GM21723 (cell line): ENCODE measurements around the gene DDX19B.
"Not testable (repeated sequence)": the region's sequence is repeated elsewhere in the genome, so short reads cannot be mapped to it uniquely, and the experiment has no call there.

ENCODE experiments used
- ATAC-seq: cut with Tn5 transposase; IDR thresholded peaks from one replicate; pipeline ENCODE4 v1.9.1; 2021; ENCODE audit warnings: mild to moderate bottlenecking, moderate library complexity; ENCODE audit not compliant: unreplicated experiment

Gene DDX19B

DNA sequence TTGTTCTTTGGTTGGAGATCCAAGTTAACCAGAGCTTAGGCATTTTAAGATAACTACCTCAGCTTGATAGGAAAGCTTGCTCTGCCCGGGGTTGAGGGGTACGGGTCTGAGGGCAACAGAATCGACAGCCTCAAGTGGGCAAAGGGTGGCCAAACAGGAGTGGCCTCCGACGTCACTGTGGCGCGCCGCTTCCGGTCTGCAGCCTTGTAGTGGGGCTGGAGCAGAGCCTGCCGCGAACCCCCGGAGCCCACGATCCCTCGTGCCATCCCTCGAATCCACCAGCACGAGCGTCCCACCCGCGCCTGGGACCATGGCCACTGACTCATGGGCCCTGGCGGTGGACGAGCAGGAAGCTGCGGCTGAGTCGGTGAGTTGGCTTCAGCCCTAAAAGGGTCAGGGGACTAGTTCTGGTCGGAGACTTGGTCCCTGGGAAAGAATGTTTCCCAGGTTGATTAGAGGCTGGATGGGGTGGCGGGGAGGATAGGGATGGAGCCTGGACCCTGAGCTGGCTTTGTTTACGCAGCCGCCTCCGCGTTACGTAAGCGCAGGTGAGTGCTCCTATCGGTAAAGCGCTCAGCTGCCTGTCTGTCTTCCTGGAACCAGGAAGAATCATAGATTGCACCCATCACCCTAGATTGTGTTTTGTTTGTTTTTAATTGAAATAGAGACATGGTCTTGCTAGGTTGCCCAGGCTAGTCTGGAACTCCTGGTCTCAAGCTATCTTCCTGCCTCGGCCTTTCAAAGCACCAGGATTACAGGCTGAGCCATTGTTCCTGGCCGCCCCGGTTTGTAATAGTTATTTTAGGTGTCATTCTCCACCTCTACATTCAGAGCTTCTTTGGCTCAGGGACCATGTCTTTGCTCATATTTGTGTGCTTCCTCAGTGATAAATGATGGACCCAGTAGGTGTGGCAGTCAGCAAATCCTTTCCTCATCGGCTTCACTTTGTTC is at the start of gene DDX19B:
Gene DDX19B, plus strand, starts transcription at position 199 of the 951 bp plus-strand sequence. Its CDS starts 112 bp downstream, at position 311.
- ATAC-seq, result peak; percentile 89

GRCh38 chr16:70249697-70250096 is 49.3 kb upstream of the DDX19B start:
- not testable (repeated sequence) for ATAC-seq

DNA sequence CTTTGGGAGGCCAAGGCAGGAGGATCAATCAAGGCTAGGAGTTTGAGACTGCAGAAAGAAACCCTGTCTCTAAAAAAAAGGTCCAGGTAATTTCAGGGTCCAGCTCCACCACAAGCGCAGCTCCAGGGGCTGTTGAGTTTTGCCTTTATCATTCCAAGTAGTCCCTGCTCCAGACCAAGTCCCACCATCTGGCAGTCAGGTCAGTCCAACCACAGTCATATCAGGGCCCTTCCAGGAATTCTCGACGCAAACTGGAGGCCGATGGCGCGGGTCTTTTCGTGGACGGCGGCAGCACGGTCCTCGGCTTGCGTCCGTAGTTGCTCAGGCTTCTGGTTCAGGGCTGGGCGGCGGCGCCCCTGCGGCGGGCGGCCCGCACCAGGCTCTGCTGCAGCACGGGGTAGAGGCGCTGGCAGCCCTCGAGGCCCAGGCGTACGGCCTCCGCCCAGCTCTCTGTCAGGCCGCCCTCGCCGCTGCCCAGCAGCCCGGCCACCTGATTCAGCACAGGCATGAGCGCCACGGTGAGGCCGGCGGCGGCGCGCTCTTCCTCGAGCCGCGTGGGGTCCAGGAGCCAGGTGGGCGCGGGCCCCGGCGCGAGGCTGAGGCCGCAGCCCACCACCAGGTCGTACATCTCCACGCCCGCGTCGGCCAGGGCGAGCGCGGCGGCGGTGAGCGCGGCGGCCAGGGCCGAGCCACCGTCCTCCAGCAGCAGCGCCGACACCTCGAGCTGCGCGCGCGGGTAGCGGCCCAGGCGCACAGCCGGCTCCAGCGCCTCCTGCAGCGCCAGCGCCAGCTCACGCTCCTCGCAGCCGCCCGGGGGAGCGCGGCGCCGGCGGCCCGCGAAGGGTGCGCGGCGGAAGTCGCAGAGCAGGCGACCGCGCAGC is 48.0 kb upstream of the DDX19B start:
- peak; percentile 40 for ATAC-seq

DNA sequence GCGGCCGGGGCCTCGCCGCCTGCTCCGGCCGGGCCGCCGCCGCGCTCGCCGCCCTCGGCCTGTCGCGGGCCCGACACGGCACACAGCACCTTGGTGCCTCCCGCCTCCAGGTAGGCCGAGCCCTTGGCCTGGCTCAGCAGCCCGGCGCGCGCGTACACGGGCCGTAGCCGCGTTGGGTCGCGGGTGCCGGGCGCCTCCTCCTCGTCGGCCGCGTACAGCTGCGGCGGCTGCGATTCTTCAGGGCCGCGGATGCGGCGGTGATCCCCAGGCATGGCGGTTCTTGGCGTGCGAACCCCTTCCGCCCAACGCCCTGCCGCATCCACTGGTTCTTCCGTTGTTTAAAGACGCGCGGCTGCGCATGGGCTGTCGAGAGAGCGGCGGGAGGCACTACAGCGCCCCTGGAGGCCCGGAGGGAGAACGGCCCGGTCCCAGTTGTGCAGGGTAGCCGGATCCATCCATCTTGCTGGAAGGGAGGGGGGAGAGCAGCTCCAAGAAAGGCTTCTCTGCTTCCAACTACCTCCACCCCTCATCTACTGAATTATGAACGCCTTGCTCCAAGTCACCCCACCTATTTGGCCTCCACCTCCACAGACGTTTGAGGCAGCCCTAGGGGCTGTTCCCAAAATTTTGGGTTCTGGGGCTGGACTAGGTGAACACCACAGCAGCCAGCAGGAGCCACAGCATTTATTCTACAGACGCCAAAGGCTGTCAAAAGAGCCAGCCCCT is 47.2 kb upstream of the DDX19B start, which contains the start of gene EXOSC6:
Gene EXOSC6, minus strand, starts transcription at position 312 of the 726 bp plus-strand sequence. Its CDS starts 40 bp downstream, at position 272.
- peak; percentile 83 for ATAC-seq

- no peak for ATAC-seq
These were observed 46.5 kb upstream of the DDX19B start for GRCh38 chr16:70252355-70252988.

- ATAC-seq, result no peak
These were observed 45.5 kb upstream of the DDX19B start for GRCh38 chr16:70253291-70254106.

DNA sequence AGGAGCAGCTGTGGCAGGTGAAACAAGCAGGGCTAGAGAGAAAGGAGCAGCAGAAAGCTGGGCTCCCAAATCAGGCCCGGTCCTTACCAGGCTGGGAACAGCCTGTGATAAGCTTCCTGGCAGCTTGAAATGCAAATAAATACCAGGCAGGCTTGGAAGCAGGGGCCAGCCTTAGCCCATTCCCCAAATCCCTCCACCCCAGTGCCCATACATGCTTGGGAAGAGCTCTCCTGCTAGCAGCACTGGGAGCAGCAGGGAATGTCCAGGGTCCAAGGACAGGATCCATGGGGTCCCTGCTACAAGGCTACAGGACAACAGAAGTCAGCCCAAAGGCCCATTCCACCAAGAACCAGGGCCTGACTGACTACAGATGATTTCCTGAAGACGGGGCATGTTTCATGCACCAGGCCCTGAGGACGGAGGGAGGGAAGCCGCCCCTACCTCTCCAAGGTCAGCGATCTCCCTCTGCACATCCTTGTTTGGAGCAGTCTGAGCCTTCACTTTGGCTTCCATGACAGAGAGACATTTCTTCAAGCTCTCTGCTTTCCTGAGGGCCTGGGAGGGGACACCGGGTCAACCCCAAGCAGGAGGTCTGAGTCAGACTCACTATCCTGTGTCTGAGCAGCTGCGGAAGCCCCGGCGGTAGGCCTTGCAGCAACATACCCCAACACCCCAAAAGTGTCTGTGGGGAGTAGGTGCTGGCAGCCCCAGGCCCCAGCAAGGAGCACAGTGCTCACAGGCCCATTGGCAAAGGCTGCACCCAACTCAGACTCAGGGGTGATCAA is 44.6 kb upstream of the DDX19B start:
- no peak for ATAC-seq

DNA sequence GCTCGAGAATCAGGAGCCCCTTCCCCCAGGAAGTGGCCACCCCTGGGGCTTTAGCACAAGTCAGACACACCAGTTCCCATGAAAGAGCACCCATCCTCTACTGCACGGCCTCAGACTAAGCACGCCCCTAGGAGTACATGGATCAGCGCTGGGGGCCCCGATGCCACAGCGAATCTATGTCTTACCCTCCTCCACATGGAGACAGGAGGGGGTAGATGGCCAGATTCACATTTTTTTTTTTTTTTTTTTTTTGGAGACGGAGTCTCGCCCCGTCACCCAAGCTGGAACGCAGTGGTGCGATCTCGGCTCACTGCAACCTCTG is 44.1 kb upstream of the DDX19B start:
- no peak for ATAC-seq

DNA sequence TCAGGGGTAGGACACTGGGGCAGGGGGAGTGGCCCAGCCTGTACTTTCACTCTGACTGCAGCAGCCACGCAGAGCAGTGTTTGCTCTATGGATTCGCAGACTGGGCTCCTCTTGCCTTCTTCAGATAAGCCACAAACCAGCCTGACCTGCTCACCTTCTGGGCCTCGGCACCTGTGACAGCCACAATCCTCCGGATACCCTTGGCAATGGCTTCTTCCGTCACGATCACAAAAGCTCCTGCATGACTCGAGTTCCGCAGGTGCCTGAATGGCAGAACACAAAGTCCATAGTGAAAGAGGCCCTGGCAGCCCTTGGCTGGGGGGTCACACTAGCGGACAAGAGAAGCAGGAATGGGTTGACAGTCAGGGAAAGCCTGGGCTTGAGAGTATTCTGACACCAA is 43.4 kb upstream of the DDX19B start:
- ATAC-seq, result no peak

- no peak for ATAC-seq
These were observed 41.6 kb upstream of the DDX19B start for GRCh38 chr16:70257391-70257790.

DNA sequence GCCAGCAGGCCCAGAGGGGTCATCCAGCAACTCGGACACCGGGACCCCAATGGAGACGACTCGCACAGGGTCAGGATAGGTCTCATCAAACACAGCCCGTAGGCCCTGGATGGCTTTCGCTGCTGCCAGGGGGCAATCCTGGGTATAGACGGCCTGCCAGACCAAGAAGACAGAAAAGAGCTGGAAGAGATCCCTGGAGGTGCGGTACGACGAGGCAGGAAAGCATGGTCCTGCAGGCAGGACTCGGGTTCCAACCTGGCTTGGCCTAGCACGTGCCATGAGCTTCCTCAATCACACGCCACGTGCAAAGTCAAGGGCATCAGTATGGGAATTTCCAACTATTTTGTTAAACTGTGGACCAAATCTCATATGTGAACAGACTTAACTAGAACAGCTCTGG is 40.9 kb upstream of the DDX19B start:
- ATAC-seq, result no peak

DNA sequence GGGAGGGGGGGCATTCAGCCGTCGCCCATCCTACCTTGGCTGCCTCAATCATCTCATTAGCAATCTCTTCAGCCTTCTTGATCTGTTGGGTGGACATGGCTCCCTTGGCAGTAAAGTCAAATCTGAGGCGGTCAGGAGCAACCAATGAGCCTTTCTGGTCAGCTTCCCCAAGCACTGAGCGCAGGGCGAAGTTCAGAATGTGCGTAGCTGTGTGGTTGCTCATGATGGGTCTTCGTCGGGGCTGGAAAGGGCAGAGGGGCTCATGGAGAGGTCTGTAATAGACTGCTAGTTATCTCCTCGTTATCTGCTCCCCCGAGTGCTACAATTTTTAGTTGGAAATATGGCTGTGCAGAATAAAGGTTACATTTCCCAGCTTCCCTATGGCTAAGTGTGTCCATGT is 40.0 kb upstream of the DDX19B start:
- ATAC-seq, result no peak

- not testable (repeated sequence) for ATAC-seq
These were observed 39.1 kb upstream of the DDX19B start for GRCh38 chr16:70259903-70260302.

GRCh38 chr16:70267516-70267915 is 31.5 kb upstream of the DDX19B start:
- ATAC-seq, result no peak

GRCh38 chr16:70267922-70268321 is 31.1 kb upstream of the DDX19B start:
- ATAC-seq, result not testable (repeated sequence)

DNA sequence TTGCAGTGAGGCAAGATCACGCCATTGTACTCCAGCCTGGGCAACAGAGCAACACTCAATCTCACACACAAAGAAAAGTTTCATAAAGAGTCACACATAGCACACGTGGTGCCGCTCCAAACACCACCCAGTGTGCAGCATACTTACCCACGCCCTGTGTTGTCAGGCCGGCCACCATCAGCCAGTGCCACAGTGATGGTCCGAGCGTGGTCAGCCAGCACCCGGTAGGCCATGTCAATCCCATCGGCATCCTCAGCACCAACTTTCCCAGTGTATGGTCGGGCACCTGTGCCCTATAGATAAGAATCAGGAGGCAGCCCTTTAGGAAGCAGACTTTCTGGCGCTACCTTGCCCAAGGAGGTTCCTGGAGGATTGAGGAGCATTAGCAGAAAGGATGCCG is 29.5 kb upstream of the DDX19B start:
- no peak for ATAC-seq

- no peak for ATAC-seq
These were observed 28.8 kb upstream of the DDX19B start for GRCh38 chr16:70270176-70270575.

- no peak for ATAC-seq
These were observed 27.3 kb upstream of the DDX19B start for GRCh38 chr16:70271696-70272095.

- no peak for ATAC-seq
These were observed 22.6 kb upstream of the DDX19B start for GRCh38 chr16:70276392-70276791.
